GM21717 (cell line): ENCODE results near the gene DHX8.
"Not testable (repeated sequence)": the region's sequence is repeated elsewhere in the genome, so short reads cannot be mapped to it uniquely, and the experiment has no call there.

ENCODE experiments used
- ATAC-seq: cut with Tn5 transposase; IDR thresholded peaks from one replicate; pipeline ENCODE4 v1.9.1; 2021; ENCODE audit warnings: mild to moderate bottlenecking, moderate library complexity; ENCODE audit not compliant: unreplicated experiment

Gene DHX8

GRCh38 chr17:43483674-43484551, at the start of gene DHX8:
Gene DHX8 (plus strand): TSS chr17:43483975. CDS start chr17:43484038, 63 bp downstream.
- peak; percentile 83 for ATAC-seq

GRCh38 chr17:43434902-43435319, 48.9 kb upstream of the DHX8 start:
- ATAC-seq, result no peak

- no peak for ATAC-seq
Measured at GRCh38 chr17:43437756-43438155, 46.0 kb upstream of the DHX8 start.

GRCh38 chr17:43438626-43439025, 45.1 kb upstream of the DHX8 start:
- no peak for ATAC-seq

GRCh38 chr17:43439041-43439440, 44.7 kb upstream of the DHX8 start:
- ATAC-seq, result no peak

- no peak for ATAC-seq
Measured at GRCh38 chr17:43442711-43443110, 41.1 kb upstream of the DHX8 start.

GRCh38 chr17:43443381-43443780, 40.4 kb upstream of the DHX8 start:
- no peak for ATAC-seq

GRCh38 chr17:43444223-43445008, 39.4 kb upstream of the DHX8 start:
- no peak for ATAC-seq

- no peak for ATAC-seq
Measured at GRCh38 chr17:43445009-43445589, 38.7 kb upstream of the DHX8 start.

GRCh38 chr17:43446773-43447172, 37.0 kb upstream of the DHX8 start:
- ATAC-seq, result no peak

GRCh38 chr17:43448720-43449469, 34.9 kb upstream of the DHX8 start:
- no peak for ATAC-seq

GRCh38 chr17:43449470-43450248, 34.1 kb upstream of the DHX8 start:
- no peak for ATAC-seq

- ATAC-seq, result not testable (repeated sequence)
Measured at GRCh38 chr17:43450791-43451190, 33.0 kb upstream of the DHX8 start.

GRCh38 chr17:43451741-43452140, 32.0 kb upstream of the DHX8 start:
- not testable (repeated sequence) for ATAC-seq

GRCh38 chr17:43453331-43453812, 30.4 kb upstream of the DHX8 start:
- no peak for ATAC-seq

- ATAC-seq, result no peak
Measured at GRCh38 chr17:43454868-43455267, 28.9 kb upstream of the DHX8 start.

GRCh38 chr17:43456029-43456428, 27.7 kb upstream of the DHX8 start:
- ATAC-seq, result no peak

- no peak for ATAC-seq
Measured at GRCh38 chr17:43456661-43457361, 27.0 kb upstream of the DHX8 start.

GRCh38 chr17:43457362-43457692, 26.4 kb upstream of the DHX8 start:
- ATAC-seq, result no peak
